ENCODE measurements around the gene RAB40B.

DNA sequence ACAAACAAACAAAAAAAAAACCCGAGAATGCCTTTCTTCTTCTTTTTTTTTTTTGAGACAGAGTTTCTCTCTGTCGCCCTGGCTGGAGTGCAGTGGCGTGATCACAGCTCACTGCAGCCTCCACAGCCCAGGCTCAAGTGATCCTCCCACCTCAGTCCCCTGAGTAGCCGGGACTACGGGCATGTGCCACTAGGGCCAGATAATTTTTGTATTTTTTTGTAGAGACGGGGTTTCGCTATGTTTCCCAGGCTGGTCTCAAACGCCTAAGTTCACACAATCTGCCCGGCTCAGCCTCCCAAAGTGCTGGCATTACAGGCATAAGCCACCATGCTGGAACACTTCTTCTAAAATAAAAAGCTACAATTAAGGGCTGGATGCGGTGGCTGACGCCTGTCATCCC lies 33.3 kb downstream of the RAB40B start:
- no peak for TF ChIP-seq POLR2A (IDR thresholded peaks at IDR 0.05)
- TF ChIP-seq CTCF (IDR thresholded peaks at IDR 0.05), result no peak
